HL-60 (cell line): ENCODE measurements around the gene NELFB.

Source experiments
- DNase-seq, 2 experiments: peaks; one replicate each; pipeline ENCODE4 v3.0.0-alpha.2; 2010 to 2020; ENCODE audit warnings: low read depth in 1 of 2, low spot score in 1 of 2
- H3K27ac ChIP-seq: fragments of 250-450 bp; sonication (Bioruptor Pico); replicated peaks from 2 replicates; pipeline ENCODE4 v1.5.1; 2020; ENCODE audit warnings: mild to moderate bottlenecking, moderate library complexity
- H3K27me3 ChIP-seq: fragments of 250-450 bp; sonication (Bioruptor Pico); 2 replicates; pipeline ENCODE4 v1.5.1; 2021; ENCODE audit warnings: mild to moderate bottlenecking, moderate library complexity; ENCODE audit not compliant: insufficient read depth, poor library complexity, severe bottlenecking
- H3K4me3 ChIP-seq: replicated peaks from 2 replicates; pipeline ENCODE4 v1.5.1; 2011; ENCODE audit warnings: mild to moderate bottlenecking, control low read depth, low read length; ENCODE audit not compliant: insufficient read depth
- GABPA ChIP-seq: IDR thresholded peaks from 2 replicates; pipeline ENCODE4 v1.6.1; 2012; ENCODE audit warnings: low read depth
- POLR2AphosphoS5 ChIP-seq: IDR thresholded peaks from 2 replicates; pipeline ENCODE4 v1.6.1; 2012; ENCODE audit warnings: low read depth
- REST ChIP-seq: IDR thresholded peaks from 2 replicates; pipeline ENCODE4 v1.6.1; 2012; ENCODE audit warnings: low read depth; ENCODE audit not compliant: insufficient replicate concordance
- SPI1 ChIP-seq: IDR thresholded peaks from 2 replicates; pipeline ENCODE4 v1.6.1; 2012; ENCODE audit warnings: low read depth, mild to moderate bottlenecking, borderline replicate concordance
- TF ChIP-seq, protein P1 (sequence below): IDR thresholded peaks from one replicate; pipeline ENCODE4 v1.5.1; 2011; ENCODE audit warnings: low read length, control low read depth, inconsistent platforms; ENCODE audit not compliant: insufficient read depth

NELFB gene

DNA sequence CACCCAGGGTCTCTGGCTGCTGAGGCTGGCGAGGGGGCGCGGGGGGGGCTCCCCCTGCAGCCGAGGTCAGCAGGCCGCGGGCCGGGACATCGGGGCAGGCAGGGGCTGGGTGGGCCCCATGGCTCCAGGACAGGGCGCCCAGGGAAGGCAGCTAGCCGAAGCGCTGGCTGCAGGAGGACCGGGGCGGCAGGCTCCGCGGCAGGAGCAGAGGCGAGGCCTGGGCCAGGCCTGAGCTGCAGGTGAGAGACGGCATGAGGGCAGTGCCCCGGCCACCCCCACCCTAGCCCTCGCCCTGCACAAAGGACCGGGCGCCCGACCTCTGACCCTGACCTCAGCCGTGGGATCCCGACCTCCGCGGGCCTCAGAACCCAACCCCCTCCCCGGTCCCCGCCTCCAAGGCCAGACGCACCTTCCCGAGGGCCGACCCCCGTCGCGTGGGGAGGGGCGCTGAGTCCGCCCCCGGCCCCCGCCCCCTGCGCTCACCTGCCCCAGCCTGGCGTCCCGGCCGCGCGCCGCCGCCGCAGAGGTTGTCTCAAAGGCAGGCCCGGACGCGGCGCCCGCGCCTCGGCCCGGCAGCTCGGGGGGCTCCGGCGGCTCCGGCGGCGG is 33.5 kb upstream of the NELFB start:
- TF ChIP-seq GABPA: no peak
- Histone ChIP-seq H3K27ac (no peak overlapping the region), H3K4me3 (peak overlapping the region; percentile 8)

DNA sequence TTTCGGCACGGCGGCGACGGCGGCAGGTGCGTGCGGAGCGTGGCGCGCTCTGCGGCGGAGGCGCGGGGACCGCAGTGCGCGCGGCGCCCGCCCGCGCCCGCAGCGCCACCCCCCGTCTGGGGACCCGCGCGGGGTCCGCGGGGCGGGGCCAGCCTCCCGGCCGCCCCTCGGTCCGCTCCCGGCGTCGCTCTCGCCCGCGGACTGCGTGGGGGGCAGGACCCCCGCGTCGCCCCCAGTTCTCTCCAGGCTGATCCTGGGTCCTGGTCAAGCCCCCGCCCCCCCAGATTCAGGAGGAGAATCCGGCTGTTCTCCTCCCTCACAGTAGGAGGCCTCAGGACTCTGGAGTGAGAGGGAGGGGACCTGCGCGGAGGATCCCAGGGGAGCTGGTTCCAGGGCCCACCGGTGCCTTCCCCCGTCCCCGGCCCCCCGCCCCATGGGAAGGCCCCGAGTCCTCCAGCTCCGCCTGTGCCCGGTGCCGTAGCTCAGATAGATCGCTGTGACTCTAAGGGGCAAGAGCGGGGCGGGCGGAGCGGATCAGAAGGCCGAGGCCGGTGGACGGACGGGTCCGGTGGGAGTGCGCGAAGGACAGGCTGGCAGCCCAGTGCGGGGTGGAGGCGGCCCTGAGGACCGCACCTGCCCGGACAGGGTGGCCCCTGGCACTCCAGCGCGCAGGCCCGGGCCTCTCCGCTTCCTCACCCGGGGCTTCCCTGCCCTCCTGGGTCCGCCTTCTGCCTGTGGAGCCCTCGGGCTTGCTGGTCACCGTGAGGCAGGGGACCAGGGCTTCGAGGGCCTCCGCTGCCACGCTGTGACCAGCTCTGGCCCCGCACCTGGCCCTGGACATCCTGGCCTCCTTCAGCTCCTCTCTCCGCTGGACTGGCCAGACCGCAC is 32.7 kb upstream of the NELFB start, which contains the start of gene RNF208:
RNF208 (minus strand) TSS at position 51 of the 888 bp plus-strand sequence. CDS start 1,028 bp downstream, outside the sequence.
- DNase-seq: no peak
- Histone ChIP-seq H3K27me3 (no peaks in the 10 kb centered on the region), H3K4me3 (peak within 1 kb of the TSS; percentile 84), H3K27ac (peak within 1 kb of the TSS; percentile 73)
- TF ChIP-seq REST: no peak
- TF ChIP-seq SPI1: no peak
- TF ChIP-seq, protein P1, sequence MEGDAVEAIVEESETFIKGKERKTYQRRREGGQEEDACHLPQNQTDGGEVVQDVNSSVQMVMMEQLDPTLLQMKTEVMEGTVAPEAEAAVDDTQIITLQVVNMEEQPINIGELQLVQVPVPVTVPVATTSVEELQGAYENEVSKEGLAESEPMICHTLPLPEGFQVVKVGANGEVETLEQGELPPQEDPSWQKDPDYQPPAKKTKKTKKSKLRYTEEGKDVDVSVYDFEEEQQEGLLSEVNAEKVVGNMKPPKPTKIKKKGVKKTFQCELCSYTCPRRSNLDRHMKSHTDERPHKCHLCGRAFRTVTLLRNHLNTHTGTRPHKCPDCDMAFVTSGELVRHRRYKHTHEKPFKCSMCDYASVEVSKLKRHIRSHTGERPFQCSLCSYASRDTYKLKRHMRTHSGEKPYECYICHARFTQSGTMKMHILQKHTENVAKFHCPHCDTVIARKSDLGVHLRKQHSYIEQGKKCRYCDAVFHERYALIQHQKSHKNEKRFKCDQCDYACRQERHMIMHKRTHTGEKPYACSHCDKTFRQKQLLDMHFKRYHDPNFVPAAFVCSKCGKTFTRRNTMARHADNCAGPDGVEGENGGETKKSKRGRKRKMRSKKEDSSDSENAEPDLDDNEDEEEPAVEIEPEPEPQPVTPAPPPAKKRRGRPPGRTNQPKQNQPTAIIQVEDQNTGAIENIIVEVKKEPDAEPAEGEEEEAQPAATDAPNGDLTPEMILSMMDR: no peak
- no peak for TF ChIP-seq GABPA
- TF ChIP-seq POLR2AphosphoS5: no peak

More for the DNA sequence above, 33.5 kb upstream of the NELFB start:
- no peaks in the 10 kb centered on the region for H3K27me3 ChIP-seq
- no peak for DNase-seq

- peak; percentile 92 to 99 for DNase-seq
- TF ChIP-seq POLR2AphosphoS5: peak; percentile 65
- no peak for TF ChIP-seq REST
- TF ChIP-seq, protein P1: no peak
- TF ChIP-seq SPI1: peak; percentile 39; the same call in 1 of the 2 replicates
- TF ChIP-seq GABPA: peak; percentile 95
- Histone ChIP-seq H3K27me3 (no peaks in the 10 kb centered on the region), H3K27ac (peak overlapping the region; percentile 73), H3K4me3 (peak overlapping the region; percentile 84)
These were observed 31.8 kb upstream of the NELFB start for GRCh38 chr9:137223078-137223970.
